ENCODE measurements around the gene SOX6. TPM values are rescaled to one million over a fixed set of nuclear protein-coding genes. Genes with fewer than 3 reads are reported as not detected.

The SOX6 gene
- total and polyA plus RNA-seq, 2 of the 13 experiments (the other 11 are each of a cell fraction or from before 2014, with no cell fraction given), result 2.6 to 11.2 TPM

- no peak for TF ChIP-seq KIAA2018 (CRISPR knock-in tag; IDR thresholded peaks at IDR 0.05; ENCODE audit: borderline replicate concordance)
- 0 out of 2 replicates have a peak, but pooled peaks have one; percentile 32 for TF ChIP-seq HMG20B (CRISPR knock-in tag; conservative IDR thresholded peaks at IDR 0.05)
- peak; percentile 52 for TF ChIP-seq SAP130 (CRISPR knock-in tag; IDR thresholded peaks at IDR 0.05; ENCODE audit: low read depth)
- TF ChIP-seq SNAPC2 (CRISPR knock-in tag; IDR thresholded peaks at IDR 0.05), result no peak
- TF ChIP-seq GPN1 (CRISPR knock-in tag; IDR thresholded peaks at IDR 0.05; ENCODE audit: borderline replicate concordance), result no peak
- TF ChIP-seq ZNF138 (CRISPR knock-in tag; IDR thresholded peaks at IDR 0.05; ENCODE audit: low read depth), result no peak
- TF ChIP-seq CSRNP2 (CRISPR knock-in tag; conservative IDR thresholded peaks at IDR 0.05; ENCODE audit: low read depth), result no peak
- no peak for TF ChIP-seq TSC22D2 (CRISPR knock-in tag; IDR thresholded peaks at IDR 0.05; ENCODE audit: borderline replicate concordance)
- peak; percentile 74 for TF ChIP-seq CEBPG (CRISPR knock-in tag; IDR thresholded peaks at IDR 0.05)
- no peak for TF ChIP-seq TEF (CRISPR knock-in tag; IDR thresholded peaks at IDR 0.05)
- TF ChIP-seq DRAP1 (CRISPR knock-in tag; IDR thresholded peaks at IDR 0.05), result no peak
- no peak for TF ChIP-seq BCLAF1 (IDR thresholded peaks at IDR 0.05)
These were observed 241.1 kb downstream of the SOX6 start (continued) for GRCh38 chr11:16114978-16115871.
